GM12878 (cell line): ENCODE measurements around the gene BCL2. TPM values are rescaled to one million over a fixed set of nuclear protein-coding genes. Genes with fewer than 3 reads are reported as not detected.
"Not testable (repeated sequence)": the region's sequence is repeated elsewhere in the genome, so short reads cannot be mapped to it uniquely, and the experiment has no call there.

Experiments used
- ATAC-seq: fragments of 200-7000 bp; cut with Tn5 transposase; 3 replicates; pipeline ENCODE4 v1.9.1; 2020; ENCODE audit warnings: mild to moderate bottlenecking, moderate library complexity
- BruUV-seq: library from RNA; stranded (reverse); fragments of 400-500 nt; replicated peaks from 2 replicates; lab custom pipeline; 2021; lab: Mats Ljungman, UMichigan
- CTCF ChIA-PET: fragments of 300-600 bp; sonication (Branson Sonifier 250); formaldehyde crosslinking; extraction: SDS; loops from one replicate; lab custom pipeline; 2021; ENCODE audit warnings: inconsistent platforms; lab: Yijun Ruan, JAX
- POLR2A ChIA-PET: fragments of 350-600 bp; formaldehyde crosslinking; extraction: SDS; loops from one replicate; lab custom pipeline; 2021; ENCODE audit warnings: inconsistent platforms; lab: Charles Lee
- RAD21 ChIA-PET: fragments of 300-600 bp; sonication (Branson Sonifier 250); formaldehyde crosslinking; loops from one replicate; lab custom pipeline; 2023; ENCODE audit warnings: antibody characterized with exemption; ENCODE audit not compliant: unreplicated experiment; lab: Charles Lee
- SMC1A ChIA-PET: fragments of 300-600 bp; sonication (Branson Sonifier 250); formaldehyde crosslinking; loops from one replicate; lab custom pipeline; 2023; ENCODE audit not compliant: unreplicated experiment, uncharacterized antibody; lab: Charles Lee
- DNase-seq: peaks from one replicate; pipeline ENCODE4 v3.0.0-alpha.2; 2011; ENCODE audit warnings: low read depth, low spot score
- FAIRE-seq: peaks from 3 replicates; lab custom pipeline; 2011; peaks lifted over from hg19 to GRCh38; lab: Jason Lieb, UNC
- H2AFZ ChIP-seq: 2 replicates; pipeline ENCODE4 v1.6.0; 2011; ENCODE audit warnings: low read depth, low read length, control low read depth; ENCODE audit not compliant: control insufficient read depth
- H3K27ac ChIP-seq: 2 replicates; pipeline ENCODE4 v1.5.1; 2011; ENCODE audit warnings: control low read depth; ENCODE audit not compliant: control insufficient read depth, insufficient read depth
- H3K27me3 ChIP-seq, 2 experiments: replicated peaks in 1 of 2; 2 replicates each; pipeline versions ENCODE4 v1.6.0 to v1.6.1; 2011; ENCODE audit warnings: low read length in 1 of 2; ENCODE audit not compliant: control insufficient read depth in 2 of 2, insufficient read depth in 2 of 2
- H3K36me3 ChIP-seq, 2 experiments: 2 replicates each; pipeline ENCODE4 v1.5.1; 2011; ENCODE audit warnings: low read length in 1 of 2; ENCODE audit not compliant: control insufficient read depth in 2 of 2, insufficient read depth in 2 of 2
- H3K4me1 ChIP-seq: 2 replicates; pipeline ENCODE4 v1.6.1; 2011; ENCODE audit warnings: mild to moderate bottlenecking, low read length, moderate library complexity, mixed read lengths; ENCODE audit not compliant: control insufficient read depth, insufficient read depth
- H3K4me2 ChIP-seq: 2 replicates; pipeline ENCODE4 v1.6.0; 2011; ENCODE audit warnings: control low read depth; ENCODE audit not compliant: control insufficient read depth, insufficient read depth
- H3K4me3 ChIP-seq: fragments of 200-600 bp; sonication (generic); 2 replicates; pipeline ENCODE4 v1.5.1; 2016
- H3K79me2 ChIP-seq: 2 replicates; pipeline ENCODE4 v1.6.0; 2011; ENCODE audit warnings: low read length; ENCODE audit not compliant: control insufficient read depth, insufficient read depth
- H3K9ac ChIP-seq: 2 replicates; pipeline ENCODE4 v1.8.0; 2011; ENCODE audit warnings: low read length, control low read depth, mixed read lengths; ENCODE audit not compliant: control insufficient read depth, insufficient read depth
- H3K9me3 ChIP-seq: replicated peaks from 3 replicates; pipeline ENCODE4 v1.5.1; 2011; ENCODE audit warnings: mild to moderate bottlenecking, low read length; ENCODE audit not compliant: control insufficient read depth, insufficient read depth
- H4K20me1 ChIP-seq: 2 replicates; pipeline ENCODE4 v1.6.0; 2011; ENCODE audit not compliant: control insufficient read depth, insufficient read depth
- ATF7 ChIP-seq: fragments of 450-650 bp; IDR thresholded peaks from 2 replicates; pipeline ENCODE4 v1.6.1; 2016; ENCODE audit warnings: low read depth, mild to moderate bottlenecking
- BHLHE40 ChIP-seq, 2 experiments: fragments of 450-650 bp in 1 of 2; IDR thresholded peaks; 2 replicates each; pipeline ENCODE4 v1.6.1; 2011 to 2017; ENCODE audit warnings: low read depth in 2 of 2, borderline replicate concordance in 1 of 2, improper control_type of control experiment in 1 of 2, low read length in 1 of 2, mild to moderate bottlenecking in 1 of 2
- CBX5 ChIP-seq: sonication (generic); IDR thresholded peaks from 2 replicates; pipeline ENCODE4 v1.6.1; 2016; ENCODE audit warnings: low read depth, moderate library complexity, mild to moderate bottlenecking, inconsistent platforms
- HDAC2 ChIP-seq: fragments of 200-600 bp; sonication (generic); IDR thresholded peaks from 2 replicates; pipeline ENCODE4 v1.6.1; 2017
- PAX5 ChIP-seq: IDR thresholded peaks from 2 replicates; pipeline ENCODE4 v1.6.1; 2011; ENCODE audit warnings: low read depth, low read length, borderline replicate concordance
- STAT3 ChIP-seq: IDR thresholded peaks from 2 replicates; pipeline ENCODE4 v1.6.1; 2011; ENCODE audit warnings: low read depth, low read length, improper control_type of control experiment
- ZBTB11 ChIP-seq: fragments of 450-650 bp; formaldehyde crosslinking; IDR thresholded peaks from 2 replicates; pipeline ENCODE4 v1.5.0; 2022; ENCODE audit warnings: mild to moderate bottlenecking, missing genetic modification characterization
- WGBS: methylation state at CpG from one replicate; pipeline ENCODE4 v1.1.6; 2016; ENCODE audit warnings: low lambda C conversion rate; ENCODE audit not compliant: insufficient replicate concordance, insufficient coverage; ENCODE audit errors: missing lambda C conversion rate; 5-methylcytosine and 5-hydroxymethylcytosine counted together
- in situ Hi-C: fragments of 300-500 bp; cut with MboI; formaldehyde crosslinking; loops from 9 replicates; pipeline ENCODE4 v1.14.3; 2018; ENCODE audit warnings: mixed read lengths
- intact Hi-C: fragments of 100-400 bp; cut with micrococcal nuclease; formaldehyde crosslinking; loops from one replicate; pipeline ENCODE4 v1.14.2; 2022; ENCODE audit not compliant: unreplicated experiment
- polyA plus RNA-seq, 11 experiments: library from polyadenylated mRNA; depleted of rRNA in 4 of 11; unstranded in 6 of 11; stranded (reverse) in 5 of 11; fragments of >200 nt; fragmentation: Nextera tagmentation in 4 of 11; fragmentation: Illumina TruSeq in 1 of 11; extraction: Ambion mirVana in 4 of 11; extraction: Trizol in 1 of 11; gene quantifications; 1 replicate in 1 of 11; 2 replicates in 10 of 11; pipeline versions ENCODE4 v1.2.1 to v1.2.3, GENCODE V29; 2011 to 2016; ENCODE audit warnings: inconsistent platforms in 2 of 11, missing spikeins in 2 of 11, low read depth in 1 of 11
- total RNA-seq, 4 experiments: library from RNA; depleted of rRNA in 3 of 4; stranded (reverse); fragments of >200 nt in 3 of 4; fragmentation: Illumina TruSeq in 1 of 4; extraction: Trizol in 1 of 4; gene quantifications; 2 replicates each; pipeline versions ENCODE4 v1.2.1 to v1.2.3, GENCODE V29; 2013 to 2021

Gene BCL2
- total and polyA plus RNA-seq, 10 of the 15 experiments (the other 5 are each of a cell fraction or from before 2014, with no cell fraction given) = 4.1 to 47.8 (median 19.3) TPM

GRCh38 chr18:63203497-63203896 is 116.1 kb downstream of the BCL2 start (continued):
- no peak for TF ChIP-seq BHLHE40 (IDR thresholded peaks at IDR 0.05; ENCODE audit: borderline replicate concordance in 1 of 2, low read depth in 2 of 2, low read length in 1 of 2)
- TF ChIP-seq ATF7 = no peak
- TF ChIP-seq PAX5 = no peak

GRCh38 chr18:63202828-63203227 is 116.7 kb downstream of the BCL2 start:
- 75% methylated on average over 8 of the region's 8 CpGs for WGBS
- SMC1A ChIA-PET = interaction anchor here (0.8 to 2.7 kb wide), 5 partner anchors 13 to 115 kb away, joined by 3 to 12 read pairs (median 3); no protein-coding TSS in a partner anchor
- RAD21 ChIA-PET = interaction anchor here (0.6 kb wide), 1 partner anchor 23 kb away, joined by 3 read pairs; no protein-coding TSS in a partner anchor
- CTCF ChIA-PET = interaction anchor here (0.6 to 2.3 kb wide), 2 partner anchors 15 to 121 kb away, joined by 3 to 5 read pairs; no protein-coding TSS in a partner anchor
- POLR2A ChIA-PET = interaction anchor here (1.0 to 1.6 kb wide), 3 partner anchors 10 to 115 kb away, joined by 3 read pairs; no protein-coding TSS in a partner anchor
- ATAC-seq (no peak), FAIRE-seq (no peak), DNase-seq (no peak)
- peaks cover 84% of the 10 kb centered on the region for H3K79me2 ChIP-seq
- in situ Hi-C loops = no loop called here
- H3K36me3 ChIP-seq = 0 out of 4 replicates have a peak, but pooled peaks cover 0 to 3% of the 10 kb centered on the region in 2 experiments
- no TSS peak for BruUV-seq
- no peak overlapping the region for H3K9ac ChIP-seq
- peaks cover 55% of the 10 kb centered on the region for H3K4me1 ChIP-seq
- no peak overlapping the region for H2AFZ ChIP-seq
- H4K20me1 ChIP-seq = no peaks in the 10 kb centered on the region
- TF ChIP-seq STAT3 = no peak
- TF ChIP-seq CBX5 = no peak
- TF ChIP-seq HDAC2 = no peak
- no peak for TF ChIP-seq ZBTB11 (CRISPR knock-in tag)
- H3K27me3 ChIP-seq = no peaks in the 10 kb centered on the region
- H3K4me2 ChIP-seq = no peak overlapping the region
- H3K4me3 ChIP-seq = no peak overlapping the region
- no peak overlapping the region for H3K27ac ChIP-seq
- intact Hi-C loops = no loop called here
- H3K9me3 ChIP-seq = no peaks in the 10 kb centered on the region

- DNase-seq, CTCF ChIA-PET, H3K4me3 ChIP-seq, H3K36me3 ChIP-seq, RAD21 ChIA-PET, BruUV-seq, in situ Hi-C loops, H2AFZ ChIP-seq, H3K27ac ChIP-seq, H3K9me3 ChIP-seq, FAIRE-seq, H3K27me3 ChIP-seq, ATAC-seq, intact Hi-C loops, POLR2A ChIA-PET, H3K4me2 ChIP-seq, H4K20me1 ChIP-seq, H3K9ac ChIP-seq: not testable (repeated sequence)
- Histone ChIP-seq H3K4me1 (peaks cover 50% of the 10 kb centered on the region), H3K79me2 (peaks cover 73% of the 10 kb centered on the region)
- 94% methylated on average over 3 of the region's 3 CpGs for WGBS
- SMC1A ChIA-PET = interaction anchor here (1.0 to 1.4 kb wide), 2 partner anchors 8 to 13 kb away, joined by 3 to 4 read pairs; no protein-coding TSS in a partner anchor
These were observed 118.1 kb downstream of the BCL2 start for GRCh38 chr18:63201456-63201855.
